Measurements from ENCODE around the gene ACTN3.
A peak's percentile ranks its signal among the peaks of the same experiment; 100 is the strongest.
"Not testable (repeated sequence)": the region's sequence is repeated elsewhere in the genome, so short reads cannot be mapped to it uniquely, and the experiment has no call there.

The ACTN3 gene

GRCh38 chr11:66546368-66546965, at the start of gene ACTN3:
TSS of gene ACTN3 (plus strand) at chr11:66546903. CDS start at chr11:66546938, 35 bp downstream.
- no peak for DNase-seq

GRCh38 chr11:66497206-66497605, 49.5 kb upstream of the ACTN3 start:
- DNase-seq: no peak

- no peak for DNase-seq
Observed at GRCh38 chr11:66498506-66498905, 48.2 kb upstream of the ACTN3 start.

- DNase-seq: no peak
Observed at GRCh38 chr11:66505276-66505816, 41.4 kb upstream of the ACTN3 start.

- DNase-seq: no peak
Observed at GRCh38 chr11:66509131-66509561, 37.6 kb upstream of the ACTN3 start.

GRCh38 chr11:66510271-66510989, 36.3 kb upstream of the ACTN3 start, which contains the start of gene BBS1:
TSS of gene BBS1 (plus strand) at chr11:66510635. CDS start at chr11:66510660, 25 bp downstream.
- DNase-seq: peak; percentile 74 to 77

- no peak for DNase-seq
Observed at GRCh38 chr11:66510990-66511339, 35.7 kb upstream of the ACTN3 start.

- no peak for DNase-seq
Observed at GRCh38 chr11:66523611-66524010, 23.1 kb upstream of the ACTN3 start.

GRCh38 chr11:66524304-66525040, 22.2 kb upstream of the ACTN3 start:
- DNase-seq: no peak

DNA sequence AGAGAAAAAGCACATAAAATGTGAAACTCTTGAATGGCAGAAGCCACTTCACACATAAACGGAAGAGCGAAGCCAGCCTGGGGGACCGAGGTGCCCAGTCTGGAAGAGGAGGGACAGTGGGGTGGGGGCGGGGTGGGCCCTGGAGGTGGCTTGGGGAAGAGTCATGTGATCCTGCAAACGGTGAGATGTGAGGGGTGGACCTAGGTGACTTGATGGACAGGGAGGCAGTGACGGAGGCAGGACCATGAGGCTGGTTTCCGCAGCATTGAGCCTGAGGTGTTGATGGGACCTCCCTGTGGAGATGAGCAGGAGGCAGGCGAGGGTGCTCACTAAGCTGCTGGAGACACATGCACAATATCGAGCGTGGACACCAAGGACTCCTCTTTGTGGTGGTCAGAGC, 17.6 kb upstream of the ACTN3 start:
- DNase-seq: no peak

DNA sequence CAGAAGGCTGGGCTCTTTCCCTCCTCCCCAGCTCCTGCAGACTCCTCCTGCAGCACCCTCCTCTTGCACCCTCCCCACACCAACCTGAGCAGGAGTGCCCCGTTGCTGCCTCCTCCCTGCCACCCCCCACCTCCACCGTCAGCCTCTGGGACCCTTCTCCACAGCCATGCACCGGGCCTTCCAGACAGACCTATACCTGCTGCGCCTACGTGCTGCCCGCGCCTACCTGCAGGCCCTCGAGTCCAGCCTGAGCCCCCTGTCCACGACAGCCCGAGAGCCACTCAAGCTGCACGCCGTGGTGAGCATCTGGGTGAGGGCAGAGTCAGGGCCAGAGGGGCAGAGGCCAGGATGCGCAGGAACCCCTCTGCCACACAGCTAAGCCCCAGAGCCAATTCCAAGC, 17.0 kb upstream of the ACTN3 start:
- no peak for DNase-seq

GRCh38 chr11:66530927-66531709, 15.6 kb upstream of the ACTN3 start:
- no peak for DNase-seq

DNA sequence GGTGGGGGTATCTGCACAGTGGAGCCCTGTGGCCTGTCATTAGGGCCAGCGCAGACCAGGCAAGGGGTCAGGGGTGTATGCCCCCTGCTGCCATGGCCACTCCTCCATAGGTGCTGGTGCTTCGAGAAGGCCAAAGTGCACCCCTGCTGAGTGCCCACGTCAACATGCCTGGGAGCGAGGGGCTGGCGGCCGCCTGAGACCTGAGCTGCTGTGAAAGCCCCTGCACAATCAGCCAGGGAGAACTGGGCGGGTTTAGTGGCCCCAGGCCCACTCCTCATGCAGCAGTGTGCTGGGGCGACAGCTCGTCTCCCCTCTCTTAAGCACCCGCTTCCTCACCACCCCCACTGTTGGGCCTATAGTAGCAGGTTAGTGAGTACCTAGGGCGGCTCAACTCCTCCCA, 14.9 kb upstream of the ACTN3 start:
- DNase-seq: no peak

DNA sequence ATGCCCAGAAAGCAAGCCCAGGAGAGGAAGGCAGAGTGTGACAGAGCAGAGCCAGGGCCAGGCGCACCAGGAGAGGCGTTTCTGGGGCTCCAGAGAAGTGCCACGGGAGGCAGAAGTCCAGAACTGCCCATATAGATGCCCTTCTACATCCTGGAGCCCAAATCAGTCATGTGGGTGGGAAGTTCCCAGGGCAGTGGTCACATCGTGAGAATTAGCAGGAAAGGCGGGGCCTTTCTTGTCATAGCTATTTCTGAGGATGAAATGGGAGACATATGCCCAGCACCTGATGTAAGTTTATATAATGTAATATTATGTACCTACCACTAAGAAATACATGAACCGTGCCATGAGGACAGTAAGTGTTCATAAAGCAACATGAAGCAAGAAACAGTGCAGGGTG, 13.9 kb upstream of the ACTN3 start:
- DNase-seq: no peak

DNA sequence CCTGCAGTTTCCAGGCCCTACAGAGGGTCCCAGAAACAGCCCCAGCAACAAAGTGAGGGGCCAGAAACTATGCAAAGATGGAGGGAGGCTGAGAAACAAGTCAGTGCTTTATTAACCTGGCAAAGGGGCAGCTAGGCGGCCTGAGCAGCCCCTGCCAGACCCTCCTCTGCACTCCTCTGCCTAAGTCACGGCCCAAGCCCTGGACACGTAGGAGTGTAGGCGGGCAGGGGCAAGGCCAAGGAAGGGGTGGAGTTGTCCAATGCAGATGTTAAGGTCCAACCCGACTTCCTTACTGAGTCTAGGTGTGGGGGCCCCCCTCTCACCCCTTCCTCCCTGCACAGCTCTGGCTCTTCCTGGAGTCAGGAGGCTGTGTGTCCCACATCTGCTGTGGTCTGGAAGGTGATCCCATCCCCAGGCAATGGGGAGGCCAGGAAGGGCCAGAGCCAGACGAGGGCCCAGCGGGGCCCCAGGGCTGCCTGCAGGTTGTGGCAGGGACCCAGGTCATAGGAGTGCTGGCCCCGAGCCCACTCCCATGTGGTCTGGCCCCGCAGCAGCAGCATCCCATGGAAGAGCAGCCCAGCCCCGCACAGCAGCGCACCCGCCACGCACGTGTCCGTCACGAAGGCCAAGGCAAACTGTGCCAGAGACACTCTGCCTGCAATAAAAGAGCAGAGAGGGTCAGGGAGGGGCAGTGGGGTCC, 7.4 kb upstream of the ACTN3 start:
- no peak for DNase-seq

DNA sequence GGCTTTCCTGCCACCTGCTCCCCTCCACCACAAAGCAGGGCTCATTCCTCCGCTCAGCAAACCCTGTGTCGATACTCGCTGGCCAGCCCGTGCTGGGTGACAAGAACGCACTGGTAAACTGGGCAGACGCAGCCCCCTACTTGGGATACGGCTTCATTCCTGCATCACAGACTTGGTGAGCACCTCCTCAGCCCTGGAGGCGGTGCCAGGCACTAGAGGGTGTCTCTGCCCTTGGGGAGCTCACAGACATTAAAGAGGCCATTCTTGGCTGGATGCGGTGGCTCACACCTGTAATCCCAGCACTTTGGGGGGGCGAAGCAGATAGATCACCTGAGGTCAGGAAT, 6.9 kb upstream of the ACTN3 start:
- DNase-seq: no peak

DNA sequence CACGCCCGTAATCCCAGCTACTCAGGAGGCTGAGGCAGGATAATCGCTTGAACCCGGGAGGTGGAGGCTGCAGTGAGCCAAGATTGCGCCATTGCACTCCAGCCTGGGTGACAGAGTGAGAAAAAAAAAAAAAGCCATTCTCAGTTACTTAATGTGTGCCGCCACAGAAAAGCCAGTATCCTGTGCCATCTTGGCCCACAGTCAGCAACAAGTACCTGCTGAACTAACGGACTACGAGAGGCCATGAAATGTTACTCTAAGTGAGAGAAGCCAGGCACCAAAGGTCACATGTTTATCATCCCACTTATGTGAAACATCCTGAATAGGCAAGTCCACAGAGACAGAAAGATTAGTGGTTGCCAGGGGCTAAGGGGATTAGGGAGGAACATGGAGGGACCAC, 6.1 kb upstream of the ACTN3 start:
- DNase-seq: not testable (repeated sequence)

- no peak for DNase-seq
Observed at GRCh38 chr11:66541892-66542291, 4.8 kb upstream of the ACTN3 start.

DNA sequence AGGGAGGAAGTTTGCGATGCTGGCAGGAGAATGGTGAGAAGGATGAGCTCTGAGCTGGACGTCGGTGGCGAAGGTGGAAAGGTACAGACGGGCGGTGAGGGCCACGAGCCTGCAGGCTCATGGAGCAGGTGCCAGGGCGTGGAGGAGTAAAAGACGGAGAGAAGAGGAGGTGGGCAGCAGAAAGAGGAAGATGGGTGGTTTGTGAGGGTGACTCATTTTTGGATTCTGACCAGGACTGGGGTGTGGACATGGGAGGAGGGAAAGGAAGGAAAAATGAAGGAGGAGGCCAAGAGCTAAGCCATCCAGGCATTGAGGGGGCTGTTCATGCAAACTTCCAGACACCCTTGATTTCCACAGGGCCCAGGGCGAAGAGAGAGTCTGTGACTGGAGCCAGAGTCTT, 4.3 kb upstream of the ACTN3 start:
- no peak for DNase-seq

DNA sequence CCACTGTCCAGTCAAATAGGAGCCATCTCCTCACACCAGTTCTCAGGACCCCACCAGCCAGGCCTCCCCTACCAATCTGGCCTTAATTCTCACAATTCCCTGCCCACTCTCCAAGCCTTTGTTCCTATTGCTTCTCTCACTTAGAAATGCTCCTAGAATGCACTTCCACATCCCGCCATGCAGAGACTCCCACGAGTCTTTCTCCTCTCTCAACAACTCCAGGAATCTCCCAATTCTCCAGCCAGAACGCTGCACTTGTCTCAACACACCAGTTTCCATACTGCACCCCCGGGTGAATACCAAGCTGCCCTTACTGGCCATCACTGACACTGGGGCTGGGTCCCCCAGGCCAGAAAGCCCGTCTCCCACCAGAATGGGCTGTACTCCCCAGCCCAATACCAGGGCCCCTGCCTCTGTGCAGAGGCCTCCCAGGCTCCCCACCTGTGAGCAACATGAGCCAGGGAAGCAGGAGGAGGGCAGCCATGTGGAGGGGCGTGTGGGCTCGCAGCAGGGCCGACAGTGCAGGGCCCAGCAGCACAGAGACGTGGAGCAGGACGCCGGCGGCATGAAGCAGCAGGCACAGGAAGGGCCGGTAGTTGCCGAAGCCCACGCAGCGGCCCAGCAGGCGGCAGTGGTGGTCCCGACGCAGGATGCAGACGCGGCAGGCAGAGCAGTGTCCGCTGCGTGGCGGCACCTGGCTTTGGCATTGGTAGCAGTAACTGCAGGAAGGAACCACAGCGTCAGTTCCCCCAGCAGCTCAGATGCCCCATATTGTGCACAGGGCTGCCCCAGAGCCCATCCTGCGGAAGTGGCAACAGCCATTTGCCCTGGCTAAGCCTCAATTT, 3.2 kb upstream of the ACTN3 start:
- DNase-seq: peak; percentile 43 to 74

DNA sequence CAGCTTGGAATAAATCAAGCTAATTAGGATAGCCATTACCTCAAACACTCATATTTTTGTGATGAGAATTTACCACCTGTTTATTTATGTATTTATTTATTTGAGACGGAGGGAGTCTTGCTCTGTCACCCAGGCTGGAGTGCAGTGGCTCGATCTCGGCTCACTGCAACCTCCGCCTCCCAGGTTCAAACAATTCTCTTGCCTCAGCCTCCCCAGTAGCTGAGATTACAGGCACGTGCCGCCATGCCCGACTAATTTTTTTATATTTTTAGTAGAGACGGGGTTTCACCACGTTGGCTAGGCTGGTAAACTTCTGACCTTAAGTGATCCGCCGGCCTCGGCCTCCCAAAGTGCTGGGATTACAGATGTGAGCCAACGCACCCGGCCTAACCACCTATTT, 1.8 kb upstream of the ACTN3 start:
- not testable (repeated sequence) for DNase-seq

All from Kasumi-1 (cell line).